ENCODE measurements around the gene CYBC1.

- TF ChIP-seq, protein P1, sequence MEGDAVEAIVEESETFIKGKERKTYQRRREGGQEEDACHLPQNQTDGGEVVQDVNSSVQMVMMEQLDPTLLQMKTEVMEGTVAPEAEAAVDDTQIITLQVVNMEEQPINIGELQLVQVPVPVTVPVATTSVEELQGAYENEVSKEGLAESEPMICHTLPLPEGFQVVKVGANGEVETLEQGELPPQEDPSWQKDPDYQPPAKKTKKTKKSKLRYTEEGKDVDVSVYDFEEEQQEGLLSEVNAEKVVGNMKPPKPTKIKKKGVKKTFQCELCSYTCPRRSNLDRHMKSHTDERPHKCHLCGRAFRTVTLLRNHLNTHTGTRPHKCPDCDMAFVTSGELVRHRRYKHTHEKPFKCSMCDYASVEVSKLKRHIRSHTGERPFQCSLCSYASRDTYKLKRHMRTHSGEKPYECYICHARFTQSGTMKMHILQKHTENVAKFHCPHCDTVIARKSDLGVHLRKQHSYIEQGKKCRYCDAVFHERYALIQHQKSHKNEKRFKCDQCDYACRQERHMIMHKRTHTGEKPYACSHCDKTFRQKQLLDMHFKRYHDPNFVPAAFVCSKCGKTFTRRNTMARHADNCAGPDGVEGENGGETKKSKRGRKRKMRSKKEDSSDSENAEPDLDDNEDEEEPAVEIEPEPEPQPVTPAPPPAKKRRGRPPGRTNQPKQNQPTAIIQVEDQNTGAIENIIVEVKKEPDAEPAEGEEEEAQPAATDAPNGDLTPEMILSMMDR (IDR thresholded peaks at IDR 0.05; ENCODE audit: low read length), result no peak
- TF ChIP-seq EZH2phosphoT487 (IDR thresholded peaks at IDR 0.05; ENCODE audit: low read length) (no peak), EZH2 (optimal IDR thresholded peaks at IDR 0.05; ENCODE audit: low read depth, low read length) (no peak)
Observed at GRCh38 chr17:82446124-82446523, 4.4 kb downstream of the CYBC1 start.

Measured in MM.1S (cell line).